CD14-positive monocyte (primary cell): ENCODE measurements around the gene CAVIN4. TPM values are rescaled to one million over a fixed set of nuclear protein-coding genes. Genes with fewer than 3 reads are reported as not detected.

ENCODE experiments used
- DNase-seq, 3 donors: peaks; one replicate each; pipeline ENCODE4 v3.0.0-alpha.2; 2011 to 2022
- H2AFZ ChIP-seq: 2 replicates; pipeline ENCODE4 v1.6.0; 2012; ENCODE audit warnings: mild to moderate bottlenecking, low read depth, low read length, inconsistent platforms; ENCODE audit not compliant: insufficient read depth, poor library complexity, severe bottlenecking
- H3K27ac ChIP-seq, 2 donors: 1 replicate in 1 of 2; 2 replicates in 1 of 2; pipeline ENCODE4 v1.5.1; 2012 to 2013; ENCODE audit warnings: low read length in 2 of 2, control low read depth in 1 of 2, inconsistent platforms in 1 of 2, low read depth in 1 of 2, mild to moderate bottlenecking in 1 of 2
- H3K27me3 ChIP-seq, 2 donors: one replicate each; pipeline versions ENCODE4 v1.6.0 to v1.6.1; 2011 to 2013; ENCODE audit warnings: low read length in 2 of 2; ENCODE audit not compliant: control insufficient read depth in 2 of 2, insufficient read depth in 2 of 2
- H3K36me3 ChIP-seq, 2 donors: replicated peaks in 1 of 2; 1 replicate in 1 of 2; 2 replicates in 1 of 2; pipeline versions ENCODE4 v1.5.1 to v1.6.1; 2012 to 2013; ENCODE audit warnings: low read length in 2 of 2, control low read depth in 1 of 2, inconsistent platforms in 1 of 2, mild to moderate bottlenecking in 1 of 2; ENCODE audit not compliant: insufficient read depth in 2 of 2, control insufficient read depth in 1 of 2
- H3K4me1 ChIP-seq, 2 donors: 1 replicate in 1 of 2; 2 replicates in 1 of 2; pipeline versions ENCODE4 v1.5.1 to v1.6.1; 2012 to 2013; ENCODE audit warnings: low read length in 2 of 2, control low read depth in 1 of 2, inconsistent platforms in 1 of 2, mild to moderate bottlenecking in 1 of 2, moderate library complexity in 1 of 2; ENCODE audit not compliant: insufficient read depth in 2 of 2, control insufficient read depth in 1 of 2
- H3K4me2 ChIP-seq: replicated peaks from 2 replicates; pipeline ENCODE3; 2012; ENCODE audit warnings: low read length, moderate library complexity, mild to moderate bottlenecking; ENCODE audit not compliant: poor library complexity, severe bottlenecking; ENCODE audit errors: extremely low read depth
- H3K4me3 ChIP-seq, 3 experiments: fragments of 200-600 bp in 1 of 3; sonication (generic) in 1 of 3; replicated peaks in 1 of 3; 1 replicate in 2 of 3; 2 replicates in 1 of 3; pipeline ENCODE4 v1.5.1; 2011 to 2013; ENCODE audit warnings: low read length in 3 of 3, mild to moderate bottlenecking in 3 of 3, control low read depth in 2 of 3, low read depth in 2 of 3, inconsistent platforms in 1 of 3, moderate library complexity in 1 of 3
- H3K79me2 ChIP-seq: 2 replicates; pipeline ENCODE4 v1.6.0; 2012; ENCODE audit warnings: mild to moderate bottlenecking, control low read depth, inconsistent platforms, low read length, moderate library complexity; ENCODE audit not compliant: insufficient read depth
- H3K9ac ChIP-seq: 2 replicates; pipeline ENCODE4 v1.6.0; 2017; ENCODE audit warnings: low read length, mild to moderate bottlenecking; ENCODE audit not compliant: insufficient read depth, poor library complexity, severe bottlenecking
- H3K9me3 ChIP-seq, 2 donors: replicated peaks in 1 of 2; 1 replicate in 1 of 2; 2 replicates in 1 of 2; pipeline versions ENCODE4 v1.5.1 to v1.6.1; 2012 to 2013; ENCODE audit warnings: low read length in 2 of 2, control low read depth in 1 of 2; ENCODE audit not compliant: control insufficient read depth in 1 of 2, insufficient read depth in 1 of 2
- H4K20me1 ChIP-seq: 2 replicates; pipeline ENCODE4 v1.6.0; 2012; ENCODE audit warnings: mild to moderate bottlenecking, low read length, control low read depth, moderate library complexity; ENCODE audit not compliant: insufficient read depth
- H3K27ac Mint-ChIP-seq, 7 donors: one replicate each; pipeline ENCODE4 v1.8.0; 2020; ENCODE audit warnings: mild to moderate bottlenecking in 7 of 7, mixed read lengths in 7 of 7, moderate library complexity in 6 of 7, inconsistent platforms in 2 of 7
- H3K27me3 Mint-ChIP-seq, 3 donors: one replicate each; pipeline ENCODE4 v1.8.0; 2021 to 2022; ENCODE audit warnings: low read depth in 3 of 3, mild to moderate bottlenecking in 3 of 3, mixed read lengths in 3 of 3, moderate library complexity in 3 of 3, inconsistent platforms in 1 of 3
- H3K36me3 Mint-ChIP-seq, 2 donors: one replicate each; pipeline ENCODE4 v1.8.0; 2020; ENCODE audit warnings: mixed read lengths in 2 of 2, inconsistent platforms in 1 of 2, mild to moderate bottlenecking in 1 of 2
- H3K4me1 Mint-ChIP-seq: one replicate; pipeline ENCODE4 v1.8.0; 2020; ENCODE audit warnings: mild to moderate bottlenecking, mixed read lengths
- H3K4me3 Mint-ChIP-seq, 2 donors: one replicate each; pipeline ENCODE4 v1.8.0; 2020; ENCODE audit warnings: mild to moderate bottlenecking in 2 of 2, mixed read lengths in 2 of 2, moderate library complexity in 1 of 2
- H3K9me3 Mint-ChIP-seq, 7 donors: one replicate each; pipeline ENCODE4 v1.8.0; 2020 to 2022; ENCODE audit warnings: mixed read lengths in 7 of 7, mild to moderate bottlenecking in 6 of 7, moderate library complexity in 6 of 7, inconsistent platforms in 2 of 7
- CTCF ChIP-seq: fragments of 200-600 bp; IDR thresholded peaks from one replicate; pipeline ENCODE4 v1.8.0; 2022; ENCODE audit warnings: antibody characterized with exemption, mild to moderate bottlenecking
- WGBS: methylation state at CpG from one replicate; pipeline ENCODE4 v1.1.5; 2013; ENCODE audit warnings: missing lambda C conversion rate; ENCODE audit not compliant: insufficient coverage; 5-methylcytosine and 5-hydroxymethylcytosine counted together
- intact Hi-C, 2 donors: fragments of 100-400 bp; cut with micrococcal nuclease; formaldehyde crosslinking; loops; one replicate each; pipeline versions ENCODE4 v1.15.0 to v1.15.1; 2023
- polyA plus RNA-seq, 3 donors: library from polyadenylated mRNA; depleted of rRNA in 1 of 3; unstranded in 2 of 3; stranded (reverse) in 1 of 3; fragments of 300-500 nt in 2 of 3; fragments of >200 nt in 1 of 3; fragmentation: Illumina TruSeq in 2 of 3; gene quantifications; 1 replicate in 2 of 3; 2 replicates in 1 of 3; pipeline ENCODE4 v1.2.3, GENCODE V29; 2012 to 2021

The CAVIN4 gene
- polyA plus RNA-seq, 3 donors, result not detected

- no peak overlapping the region for H3K4me3 Mint-ChIP-seq
- Histone ChIP-seq H3K4me1 (no peaks in the 10 kb centered on the region), H3K4me3 (no peak overlapping the region), H3K27me3 (no peaks in the 10 kb centered on the region), H2AFZ (no peak overlapping the region), H3K4me2 (no peak overlapping the region), H3K27ac (no peak overlapping the region), H3K9me3 (peaks cover 8 to 21% of the 10 kb centered on the region in 2 donors), H3K79me2 (no peaks in the 10 kb centered on the region), H3K9ac (no peak overlapping the region), H4K20me1 (no peaks in the 10 kb centered on the region), H3K36me3 (no peaks in the 10 kb centered on the region)
- DNase-seq, result no peak
- intact Hi-C loops, result no loop called here
- peaks cover 0 to 2% (median 0%) of the 10 kb centered on the region in 3 donors for H3K27me3 Mint-ChIP-seq
- H3K4me1 Mint-ChIP-seq, result no peaks in the 10 kb centered on the region
- no peak for TF ChIP-seq CTCF
- no peaks in the 10 kb centered on the region for H3K36me3 Mint-ChIP-seq
- peaks cover 10 to 23% (median 13%) of the 10 kb centered on the region in 7 donors for H3K9me3 Mint-ChIP-seq
- no peak overlapping the region for H3K27ac Mint-ChIP-seq
- WGBS, result 98% methylated on average over 9 of the region's 12 CpGs
Observed at GRCh38 chr9:100540327-100540726, 37.6 kb upstream of the CAVIN4 start.

- Histone ChIP-seq H3K79me2 (no peaks in the 10 kb centered on the region), H3K4me3 (no peak overlapping the region), H3K27ac (no peak overlapping the region), H3K4me2 (no peak overlapping the region), H3K4me1 (no peaks in the 10 kb centered on the region), H3K9ac (no peak overlapping the region), H3K27me3 (no peaks in the 10 kb centered on the region), H2AFZ (no peak overlapping the region), H4K20me1 (no peaks in the 10 kb centered on the region), H3K9me3 (peaks cover 10 to 24% of the 10 kb centered on the region in 2 donors), H3K36me3 (no peaks in the 10 kb centered on the region)
- Mint-ChIP-seq H3K9me3 (peaks cover 17 to 33% (median 29%) of the 10 kb centered on the region in 7 donors), H3K36me3 (no peaks in the 10 kb centered on the region), H3K27me3 (peaks cover 0 to 2% (median 0%) of the 10 kb centered on the region in 3 donors), H3K4me3 (no peak overlapping the region), H3K27ac (no peak overlapping the region), H3K4me1 (peaks cover 5% of the 10 kb centered on the region)
- intact Hi-C loops, result no loop called here
- DNase-seq, result no peak
- TF ChIP-seq CTCF, result no peak
- 82% methylated on average over 1 of the region's 5 CpGs for WGBS
Observed at GRCh38 chr9:100549048-100549447, 28.8 kb upstream of the CAVIN4 start.
